ENCODE data around the gene ASGR2.

GRCh38 chr17:7130621-7131422 lies 16.2 kb upstream of the ASGR2 start:
- TF ChIP-seq CTCF (conservative IDR thresholded peaks at IDR 0.05; ENCODE audit: low read depth, low read length) (no peak), EZH2 (IDR thresholded peaks at IDR 0.05; ENCODE audit: low read length, unreplicated experiment) (no peak), EZH2phosphoT487 (IDR thresholded peaks at IDR 0.05; ENCODE audit: borderline replicate concordance, low read length) (no peak)

Data from PC-3 (cell line).